ENCODE results near the gene RAP1GAP2.

GRCh38 chr17:3007651-3008121, 211.4 kb downstream of the RAP1GAP2 start:
- TF ChIP-seq CTCF (IDR thresholded peaks at IDR 0.05) (no peak), POLR2AphosphoS5 (IDR thresholded peaks at IDR 0.05; ENCODE audit: insufficient read depth in 1 of 2, low read depth in 1 of 2) (no peak)
